Thyroid gland (tissue), 4 donors: ENCODE results near the gene AUH. TPM values are rescaled to one million over a fixed set of nuclear protein-coding genes. Genes with fewer than 3 reads are reported as not detected.

ENCODE experiments used
- DNase-seq, 2 donors: peaks; one replicate each; pipeline ENCODE4 v3.0.0-alpha.2; 2019
- H3K27ac ChIP-seq, 3 donors: fragments of 200-600 bp; sonication (generic); 1 replicate in 2 of 3; 2 replicates in 1 of 3; pipeline ENCODE4 v1.5.1; 2016 to 2019; ENCODE audit warnings: mild to moderate bottlenecking in 1 of 3, moderate library complexity in 1 of 3
- H3K27me3 ChIP-seq: fragments of 200-600 bp; sonication (generic); one replicate; pipeline ENCODE4 v1.5.1; 2019
- H3K36me3 ChIP-seq, 2 donors: fragments of 200-600 bp; sonication (generic); one replicate each; pipeline ENCODE4 v1.5.1; 2016 to 2019
- H3K4me1 ChIP-seq, 2 donors: fragments of 200-600 bp; sonication (generic); one replicate each; pipeline ENCODE4 v1.5.1; 2017 to 2019
- H3K4me3 ChIP-seq, 3 donors: fragments of 200-600 bp; sonication (generic); replicated peaks in 1 of 3; 1 replicate in 2 of 3; 2 replicates in 1 of 3; pipeline ENCODE4 v1.5.1; 2016; ENCODE audit warnings: mild to moderate bottlenecking in 1 of 3
- H3K9me3 ChIP-seq: fragments of 200-600 bp; sonication (generic); one replicate; pipeline ENCODE4 v1.5.1; 2017
- POLR2A ChIP-seq, 2 donors: fragments of 450-650 bp; IDR thresholded peaks; one replicate each; pipeline ENCODE4 v1.6.1; 2017; ENCODE audit warnings: antibody characterized with exemption in 2 of 2, mild to moderate bottlenecking in 2 of 2, moderate library complexity in 1 of 2
- WGBS, 2 donors: methylation state at CpG; one replicate each; pipeline ENCODE4 v1.1.5; 2017; 5-methylcytosine and 5-hydroxymethylcytosine counted together
- intact Hi-C: fragments of 100-400 bp; cut with DNase I; formaldehyde crosslinking; loops from one replicate; pipeline ENCODE4 v1.15.1; 2023
- total RNA-seq, 4 donors: library from RNA; depleted of rRNA; stranded (reverse); fragments of >200 nt; gene quantifications; one replicate each; pipeline ENCODE4 v1.2.3, GENCODE V29; 2016
- TF ChIP-seq, protein P1 (sequence below), 6 experiments: fragments of 200-600 bp in 3 of 6; fragments of 450-650 bp in 3 of 6; sonication (generic) in 3 of 6; IDR thresholded peaks; one replicate each; pipeline ENCODE4 v1.5.1; 2016 to 2019; ENCODE audit warnings: antibody characterized with exemption in 6 of 6, mild to moderate bottlenecking in 2 of 6, inconsistent platforms in 1 of 6, moderate library complexity in 1 of 6

AUH gene
- total RNA-seq, 4 donors from 2014 or later: 57.1 to 83.5 (median 65.2) TPM

DNA sequence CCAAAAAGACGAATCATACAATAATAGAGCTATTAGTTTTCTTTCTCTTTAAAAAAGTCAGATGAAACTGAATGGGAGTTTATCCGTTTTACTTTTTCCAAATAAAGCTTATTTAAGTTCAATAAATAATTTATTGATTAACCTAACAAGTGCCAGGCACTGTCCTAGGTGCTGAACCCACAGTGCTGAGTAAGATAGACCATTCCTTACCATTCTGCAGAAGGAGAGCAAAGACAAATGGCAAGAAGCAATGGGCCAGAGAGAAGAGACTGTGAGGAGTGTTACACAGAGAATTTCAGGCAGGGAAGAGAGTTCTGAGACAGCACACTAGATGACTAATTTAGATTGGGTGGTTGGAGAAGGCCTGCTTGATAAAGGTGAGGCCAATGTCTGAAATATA is 127.2 kb downstream of the AUH start:
- TF ChIP-seq, protein P1, sequence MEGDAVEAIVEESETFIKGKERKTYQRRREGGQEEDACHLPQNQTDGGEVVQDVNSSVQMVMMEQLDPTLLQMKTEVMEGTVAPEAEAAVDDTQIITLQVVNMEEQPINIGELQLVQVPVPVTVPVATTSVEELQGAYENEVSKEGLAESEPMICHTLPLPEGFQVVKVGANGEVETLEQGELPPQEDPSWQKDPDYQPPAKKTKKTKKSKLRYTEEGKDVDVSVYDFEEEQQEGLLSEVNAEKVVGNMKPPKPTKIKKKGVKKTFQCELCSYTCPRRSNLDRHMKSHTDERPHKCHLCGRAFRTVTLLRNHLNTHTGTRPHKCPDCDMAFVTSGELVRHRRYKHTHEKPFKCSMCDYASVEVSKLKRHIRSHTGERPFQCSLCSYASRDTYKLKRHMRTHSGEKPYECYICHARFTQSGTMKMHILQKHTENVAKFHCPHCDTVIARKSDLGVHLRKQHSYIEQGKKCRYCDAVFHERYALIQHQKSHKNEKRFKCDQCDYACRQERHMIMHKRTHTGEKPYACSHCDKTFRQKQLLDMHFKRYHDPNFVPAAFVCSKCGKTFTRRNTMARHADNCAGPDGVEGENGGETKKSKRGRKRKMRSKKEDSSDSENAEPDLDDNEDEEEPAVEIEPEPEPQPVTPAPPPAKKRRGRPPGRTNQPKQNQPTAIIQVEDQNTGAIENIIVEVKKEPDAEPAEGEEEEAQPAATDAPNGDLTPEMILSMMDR (IDR thresholded peaks at IDR 0.05): no peak
- TF ChIP-seq POLR2A (IDR thresholded peaks at IDR 0.05): no peak
- Histone ChIP-seq H3K9me3 (no peaks in the 10 kb centered on the region), H3K4me3 (no peak overlapping the region), H3K36me3 (no peaks in the 10 kb centered on the region), H3K27me3 (no peaks in the 10 kb centered on the region), H3K4me1 (no peaks in the 10 kb centered on the region), H3K27ac (no peak overlapping the region)
- WGBS, 2 donors: 95 to 97% methylated on average over 2 of the region's 2 CpGs
- intact Hi-C loops: no loop called here
- DNase-seq: no peak

DNA sequence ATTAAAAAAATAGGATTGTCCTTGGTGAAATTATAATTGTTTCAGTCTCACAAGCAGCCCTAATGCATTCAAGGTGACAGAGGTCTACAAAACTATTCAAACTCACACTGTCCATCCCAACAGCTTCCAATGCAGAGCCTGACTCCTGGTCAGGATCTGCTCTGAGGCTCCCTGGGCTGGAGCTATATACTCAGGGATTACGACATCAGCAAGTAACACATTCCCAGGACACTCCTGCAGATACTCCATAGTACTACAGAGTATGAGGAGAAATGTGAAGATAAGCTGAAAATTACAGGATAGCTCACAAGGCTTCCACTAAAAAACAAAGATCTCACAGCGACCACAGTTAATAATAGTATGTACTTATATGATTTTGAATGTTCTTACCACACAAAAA is 130.1 kb downstream of the AUH start:
- Histone ChIP-seq H3K4me3 (no peak overlapping the region), H3K9me3 (no peaks in the 10 kb centered on the region), H3K27me3 (no peaks in the 10 kb centered on the region), H3K36me3 (no peaks in the 10 kb centered on the region), H3K4me1 (no peaks in the 10 kb centered on the region), H3K27ac (no peak overlapping the region)
- no peak for DNase-seq
- no peak for TF ChIP-seq POLR2A (IDR thresholded peaks at IDR 0.05)
- TF ChIP-seq, protein P1 (IDR thresholded peaks at IDR 0.05): no peak
- 98 to 100% methylated on average over 2 of the region's 2 CpGs for WGBS, 2 donors
- intact Hi-C loops: no loop called here

DNA sequence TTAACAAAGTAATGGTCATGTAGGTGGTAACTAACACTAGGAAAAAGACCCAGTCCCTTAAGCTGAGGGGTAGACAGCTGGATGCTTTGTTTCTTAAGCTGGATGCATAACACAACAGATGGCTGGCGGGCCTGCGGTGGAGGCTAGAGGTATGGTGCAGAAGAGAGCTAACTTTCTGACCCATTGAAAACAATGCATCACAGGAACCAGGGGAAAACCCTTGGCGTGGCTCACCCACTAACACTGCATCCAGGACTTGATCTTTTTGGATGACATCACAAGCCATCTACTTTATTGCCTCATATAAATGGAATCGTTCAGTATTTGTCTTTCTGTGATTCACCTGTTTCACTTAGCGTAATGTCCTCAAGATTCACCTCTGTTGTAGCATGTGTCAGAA is 138.7 kb downstream of the AUH start:
- H3K27ac ChIP-seq: no peak overlapping the region
- no peak overlapping the region for H3K4me3 ChIP-seq
- WGBS, 2 donors: 93 to 97% methylated on average over 5 of the region's 5 CpGs
- intact Hi-C loops: no loop called here
- no peak for DNase-seq
- H3K27me3 ChIP-seq: no peaks in the 10 kb centered on the region
- H3K4me1 ChIP-seq: no peaks in the 10 kb centered on the region
- H3K36me3 ChIP-seq: peaks cover 5% of the 10 kb centered on the region in 2 donors
- TF ChIP-seq POLR2A (IDR thresholded peaks at IDR 0.05): no peak
- TF ChIP-seq, protein P1 (IDR thresholded peaks at IDR 0.05): no peak
- H3K9me3 ChIP-seq: no peaks in the 10 kb centered on the region

DNA sequence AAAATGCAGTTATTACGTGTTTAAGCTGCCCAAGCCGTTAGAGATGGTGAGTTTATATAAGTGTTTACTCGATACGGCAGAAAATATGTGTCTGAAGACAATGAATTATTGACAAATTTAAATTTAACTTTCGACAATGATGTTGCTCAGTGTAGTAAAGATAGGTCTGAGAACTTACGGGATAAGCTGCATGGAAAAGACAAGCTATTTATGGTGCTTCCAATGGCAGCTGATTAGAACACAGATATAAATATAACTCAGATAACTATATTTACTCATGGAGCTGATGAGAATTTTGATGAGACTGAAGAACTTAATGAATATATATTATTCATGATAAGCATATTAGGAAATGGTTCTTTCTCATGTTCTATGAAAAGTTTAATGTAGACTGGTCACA is 139.3 kb downstream of the AUH start:
- Histone ChIP-seq H3K4me1 (no peaks in the 10 kb centered on the region), H3K9me3 (no peaks in the 10 kb centered on the region), H3K27me3 (no peaks in the 10 kb centered on the region), H3K36me3 (peaks cover 5% of the 10 kb centered on the region in 2 donors), H3K27ac (no peak overlapping the region), H3K4me3 (no peak overlapping the region)
- TF ChIP-seq POLR2A (IDR thresholded peaks at IDR 0.05): no peak
- TF ChIP-seq, protein P1 (IDR thresholded peaks at IDR 0.05): no peak
- DNase-seq: no peak
- 96 to 97% methylated on average over 6 of the region's 6 CpGs for WGBS, 2 donors
- intact Hi-C loops: no loop called here

DNA sequence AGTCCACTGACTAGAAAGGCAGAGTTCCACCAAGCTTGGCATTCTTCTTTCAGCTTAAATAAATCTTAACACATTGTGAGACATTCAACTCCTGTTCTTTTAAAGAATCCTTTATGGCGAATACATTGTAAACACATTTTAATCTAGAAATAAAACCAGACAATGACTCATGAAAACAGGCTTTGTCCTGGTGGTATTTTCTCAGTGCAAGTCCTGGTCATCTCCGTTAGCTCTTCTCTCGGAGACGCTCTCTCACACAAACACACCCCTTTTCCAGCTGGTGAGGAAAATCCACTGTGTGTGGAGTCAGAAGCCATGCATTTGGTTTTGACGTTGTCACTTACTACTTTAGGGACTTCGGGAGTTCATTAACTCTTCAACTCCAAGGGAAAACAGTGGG is 140.4 kb downstream of the AUH start:
- TF ChIP-seq, protein P1 (IDR thresholded peaks at IDR 0.05): no peak
- no peak for TF ChIP-seq POLR2A (IDR thresholded peaks at IDR 0.05)
- H3K27ac ChIP-seq: no peak overlapping the region
- peaks cover 5 to 7% of the 10 kb centered on the region in 2 donors for H3K36me3 ChIP-seq
- 91 to 95% methylated on average over 6 of the region's 6 CpGs for WGBS, 2 donors
- no peak for DNase-seq
- H3K9me3 ChIP-seq: no peaks in the 10 kb centered on the region
- intact Hi-C loops: no loop called here
- H3K4me3 ChIP-seq: no peak overlapping the region
- no peaks in the 10 kb centered on the region for H3K27me3 ChIP-seq
- H3K4me1 ChIP-seq: no peaks in the 10 kb centered on the region
